Stimulated activated CD4-positive, alpha-beta T cell treated with anti-CD3 and anti-CD28 coated beads, Interleukin-12 subunit alpha, Interleukin-12 subunit beta, amount 100 ng/mL, for 24 hours (primary cell): ENCODE results near the gene NSUN2.
A peak's percentile ranks its signal among the peaks of the same experiment; 100 is the strongest.
"Not testable (repeated sequence)": the region's sequence is repeated elsewhere in the genome, so short reads cannot be mapped to it uniquely, and the experiment has no call there.

ENCODE experiments used
- DNase-seq, 2 experiments: peaks; one replicate each; pipeline ENCODE4 v3.0.0-alpha.2; 2020; ENCODE audit warnings: low read depth in 2 of 2

NSUN2 gene

DNA sequence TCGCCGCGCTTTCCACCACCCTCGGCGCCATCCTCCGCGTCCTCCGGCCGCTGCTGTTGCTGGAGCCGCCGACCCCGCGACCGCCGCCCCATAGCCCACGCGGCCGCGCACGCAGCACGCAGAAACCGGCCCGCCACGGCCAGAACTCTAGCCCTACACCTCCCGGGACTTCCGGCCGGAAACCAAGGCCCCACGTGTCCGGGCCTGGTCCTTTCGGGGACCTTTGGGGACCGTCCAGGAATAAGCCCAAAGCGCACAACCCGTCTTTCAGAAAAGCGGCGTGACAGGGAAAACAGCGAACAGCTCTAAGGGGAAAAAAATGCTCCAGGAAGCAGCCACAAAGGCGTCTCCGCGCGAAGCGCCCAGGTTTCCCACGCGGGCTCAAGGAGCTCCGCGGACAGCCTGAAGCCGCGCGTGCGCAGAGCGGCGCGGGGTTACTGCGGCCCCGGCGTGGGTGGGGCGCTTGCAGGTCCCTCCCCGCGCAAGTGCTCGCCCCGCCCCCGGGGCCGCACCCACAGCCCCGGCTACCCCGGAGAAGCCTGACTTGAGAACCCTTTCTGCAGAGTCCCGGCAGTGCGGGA, at the start of gene NSUN2, which contains the start of gene SRD5A1:
Gene NSUN2 (minus strand): TSS at position 157 of the 581 bp plus-strand sequence. CDS start 65 bp downstream, at position 92.
Gene SRD5A1 (plus strand): TSS at position 553 of the 581 bp plus-strand sequence. CDS start 137 bp downstream, outside the sequence.
- peak; percentile 82 to 83 for DNase-seq

- DNase-seq: no peak
Measured at GRCh38 chr5:6682239-6682638, 49.4 kb upstream of the NSUN2 start.

- no peak for DNase-seq
Measured at GRCh38 chr5:6681682-6682081, 48.8 kb upstream of the NSUN2 start.

GRCh38 chr5:6680922-6681321, 48.1 kb upstream of the NSUN2 start:
- no peak for DNase-seq

DNA sequence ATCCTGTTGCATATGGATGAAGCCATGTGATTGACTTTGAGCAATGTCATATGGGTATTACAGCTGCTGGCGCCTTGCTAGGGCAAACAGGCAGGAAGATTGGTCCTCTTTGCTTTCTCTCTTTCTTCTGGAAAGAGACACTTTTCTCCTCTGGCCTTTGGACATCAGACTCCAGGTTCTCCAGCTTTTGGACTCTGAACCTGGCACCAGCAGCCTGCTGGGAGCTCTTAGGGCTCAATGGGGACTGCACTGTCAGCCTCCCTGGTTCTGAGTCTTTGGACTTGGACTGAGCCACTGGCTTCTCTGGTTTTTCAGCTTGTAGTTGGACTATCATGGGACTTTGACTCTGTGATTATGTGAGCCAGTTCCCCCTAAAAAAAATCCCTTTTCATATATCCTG, 45.5 kb upstream of the NSUN2 start:
- DNase-seq: no peak

- no peak for DNase-seq
Measured at GRCh38 chr5:6676702-6677101, 43.9 kb upstream of the NSUN2 start.

DNA sequence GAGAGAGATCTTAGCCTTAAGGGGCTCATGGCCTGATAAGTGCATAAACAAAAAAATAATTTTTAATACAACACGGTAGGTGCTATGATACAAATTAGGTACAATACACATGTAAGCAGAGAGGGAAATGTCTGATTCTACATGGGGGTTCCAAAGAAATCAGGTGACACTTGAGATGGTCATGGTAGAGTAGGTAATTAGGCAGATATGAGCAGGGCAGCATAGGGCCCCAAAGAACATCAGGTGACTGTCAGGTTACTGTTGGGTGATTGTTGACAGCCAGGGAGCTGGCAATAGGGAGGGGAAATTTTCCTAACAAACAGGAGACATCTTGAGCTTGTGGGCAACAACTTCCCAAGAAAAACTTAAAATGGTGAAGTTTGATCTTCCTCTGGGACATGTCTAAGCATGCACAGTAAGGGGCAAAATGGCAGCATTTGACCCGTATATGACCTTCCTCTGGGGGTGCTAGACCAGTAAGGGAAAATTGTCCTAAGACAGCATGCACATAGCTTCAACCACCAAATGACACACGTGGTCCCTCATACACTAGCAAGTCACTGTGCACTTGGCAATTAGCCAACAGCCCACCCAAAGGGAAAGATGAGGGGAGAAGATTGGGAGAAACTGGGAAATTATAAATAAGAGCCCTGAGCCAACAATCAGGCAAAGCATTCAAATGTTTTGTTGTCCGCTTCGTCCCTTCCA, 43.1 kb upstream of the NSUN2 start:
- no peak for DNase-seq

DNA sequence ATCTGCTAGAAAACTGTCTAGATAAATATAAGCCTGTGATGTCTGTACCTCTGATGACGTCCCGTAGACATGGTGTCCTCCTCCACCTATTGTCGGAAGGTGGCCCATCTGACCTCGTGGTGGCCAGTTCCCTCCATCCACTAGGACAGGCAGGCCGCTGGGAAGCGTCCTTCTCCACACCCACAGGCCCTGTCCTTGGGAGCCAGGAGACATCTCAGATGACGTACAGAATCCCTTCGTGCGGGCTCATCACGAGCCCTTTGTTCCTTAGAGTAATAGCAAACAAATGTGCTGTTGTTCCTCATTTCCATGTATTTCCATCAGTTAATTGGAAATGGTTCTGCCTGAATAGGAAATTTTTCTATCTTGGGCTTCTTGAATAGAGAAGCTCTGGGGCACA, 42.0 kb upstream of the NSUN2 start:
- DNase-seq: no peak

DNA sequence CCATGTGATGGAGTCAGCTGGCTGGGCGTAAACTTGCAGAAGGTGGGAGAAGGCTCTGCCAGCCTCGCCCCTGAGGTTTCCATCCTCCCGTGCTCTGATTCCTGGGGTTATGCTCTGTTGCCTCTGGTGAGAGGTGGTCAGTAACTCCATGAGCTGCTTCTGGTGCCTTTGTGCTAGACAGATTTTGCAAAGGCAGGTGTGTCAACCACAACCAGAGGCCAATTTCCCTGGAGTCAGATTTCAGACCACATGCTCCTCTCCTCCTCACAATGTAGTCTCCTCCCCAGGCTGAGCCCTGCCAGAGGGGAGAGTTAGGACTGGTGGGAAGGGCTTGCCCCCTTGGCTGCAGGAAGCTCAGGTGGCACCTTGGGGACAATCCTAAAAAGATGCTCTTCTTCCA, 41.6 kb upstream of the NSUN2 start:
- no peak for DNase-seq

DNA sequence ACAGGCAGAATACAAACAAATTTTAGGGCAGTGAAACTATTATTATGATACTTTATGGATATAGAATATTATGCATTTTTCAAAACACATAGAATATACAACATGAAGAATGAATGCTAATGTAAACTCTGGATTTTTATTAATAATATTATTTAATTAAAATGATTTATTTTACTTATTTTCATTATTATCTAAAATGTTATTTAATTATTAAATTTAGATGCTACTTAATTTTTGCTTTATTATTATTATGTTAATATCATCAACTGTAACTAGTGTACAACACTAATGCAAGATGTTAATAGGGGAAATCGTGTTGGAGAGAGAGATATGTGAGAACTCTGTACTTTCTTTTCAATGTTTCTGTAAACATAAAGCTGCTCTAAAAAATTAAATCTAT, 41.1 kb upstream of the NSUN2 start:
- no peak for DNase-seq

- DNase-seq: no peak
Measured at GRCh38 chr5:6673031-6673430, 40.2 kb upstream of the NSUN2 start.

- DNase-seq: not testable (repeated sequence)
Measured at GRCh38 chr5:6668717-6669116, 35.9 kb upstream of the NSUN2 start.

DNA sequence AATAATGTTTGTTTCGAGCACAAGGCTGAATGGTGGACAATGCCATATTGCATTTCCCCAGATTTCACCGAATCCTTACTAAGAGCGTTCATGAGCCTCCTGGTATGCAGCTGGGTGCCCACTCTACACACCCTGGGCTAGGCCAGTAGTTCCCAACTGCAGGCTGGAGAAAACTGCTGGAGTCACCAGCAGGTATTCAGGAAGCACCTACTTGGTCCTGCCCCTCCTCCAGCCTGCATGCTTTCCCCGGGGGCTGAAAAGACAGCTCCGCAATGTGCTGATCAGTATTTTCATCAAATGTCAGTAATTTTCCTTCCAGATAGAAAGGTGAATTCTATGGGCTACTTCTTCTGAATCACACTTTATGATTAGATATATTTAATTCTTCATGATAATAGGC, 34.8 kb upstream of the NSUN2 start:
- no peak for DNase-seq

DNA sequence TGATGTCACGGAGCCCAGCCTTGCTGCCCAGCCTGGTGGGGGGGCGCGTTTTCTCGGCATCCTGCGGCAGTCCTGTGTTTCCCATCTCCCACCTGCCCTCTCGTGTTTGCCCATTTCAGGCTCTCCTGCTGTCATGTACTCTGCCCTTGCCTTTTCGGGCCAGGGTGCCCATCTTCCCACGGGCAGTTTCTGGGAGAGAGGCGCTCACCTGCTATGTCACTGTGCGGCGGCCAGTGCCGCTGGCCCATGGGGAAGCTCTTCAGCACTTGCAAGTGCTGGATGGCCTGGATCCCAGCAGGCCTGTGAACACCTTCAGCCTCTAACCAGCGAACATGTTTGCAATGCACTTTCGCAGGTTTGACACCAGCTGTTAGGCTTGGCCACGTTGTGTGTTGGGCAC, 33.9 kb upstream of the NSUN2 start:
- DNase-seq: no peak

GRCh38 chr5:6660688-6661087, 27.8 kb upstream of the NSUN2 start:
- DNase-seq: no peak

GRCh38 chr5:6659941-6660684, 27.3 kb upstream of the NSUN2 start:
- DNase-seq: no peak

- DNase-seq: no peak
Measured at GRCh38 chr5:6656680-6657079, 23.8 kb upstream of the NSUN2 start.

GRCh38 chr5:6655432-6655831, 22.6 kb upstream of the NSUN2 start:
- no peak for DNase-seq

GRCh38 chr5:6652025-6652424, 19.2 kb upstream of the NSUN2 start:
- DNase-seq: no peak

- no peak for DNase-seq
Measured at GRCh38 chr5:6649681-6650080, 16.8 kb upstream of the NSUN2 start.

DNA sequence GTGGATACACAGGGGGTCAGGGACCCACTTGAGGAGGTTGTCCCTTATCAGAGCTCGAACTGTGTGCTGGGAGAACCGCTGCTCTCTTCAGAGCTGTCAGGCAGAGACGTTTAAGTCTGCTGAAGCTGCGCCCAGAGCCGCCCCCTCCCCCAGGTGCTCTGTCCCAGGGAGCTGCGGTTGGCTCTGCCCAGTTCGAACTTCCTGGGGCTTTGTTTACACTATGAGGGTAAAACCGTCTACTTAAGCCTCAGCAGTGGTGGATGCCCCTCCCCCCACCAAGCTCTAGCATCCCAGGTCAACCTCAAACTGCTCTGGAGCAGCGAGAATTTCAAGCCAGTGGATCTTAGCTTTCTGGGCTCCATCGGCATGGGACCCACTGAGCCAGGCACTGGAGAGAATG, 16.3 kb upstream of the NSUN2 start:
- no peak for DNase-seq

DNA sequence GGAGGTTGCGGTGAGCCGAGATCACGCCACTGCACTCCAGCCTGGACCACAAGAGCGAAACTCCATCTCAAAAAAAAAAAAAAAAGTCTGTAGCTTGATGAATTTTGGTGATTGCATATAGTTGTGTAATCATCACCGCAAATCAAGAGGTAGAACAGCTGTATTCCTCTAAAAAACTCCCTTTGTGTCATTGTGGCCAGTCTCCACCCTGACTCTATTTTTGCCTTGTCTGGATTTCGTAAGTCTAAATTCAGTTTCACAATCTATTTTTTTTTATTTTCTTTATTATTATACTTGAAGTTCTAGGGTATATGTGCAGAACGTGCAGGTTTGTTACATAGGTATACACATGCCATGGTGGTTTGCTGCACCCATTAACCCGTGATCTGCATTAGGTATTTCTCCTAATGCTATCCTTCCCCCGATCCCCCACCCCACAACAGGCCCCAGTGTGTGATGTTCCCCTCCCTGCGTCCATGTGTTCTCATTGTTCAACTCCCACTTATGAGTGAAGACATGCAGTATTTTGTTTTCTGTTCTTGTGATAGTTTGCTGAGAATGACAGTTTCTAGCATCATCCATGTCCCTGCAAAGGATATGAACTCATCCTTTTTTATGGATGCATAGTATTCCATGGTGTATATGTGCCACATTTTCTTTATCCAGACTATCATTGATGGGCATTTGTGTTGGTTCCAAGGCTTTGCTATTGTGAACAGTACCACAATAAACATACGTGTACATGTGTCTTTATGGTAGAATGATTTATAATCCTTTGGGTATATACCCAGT, 12.9 kb upstream of the NSUN2 start:
- DNase-seq: not testable (repeated sequence)
